Stimulated activated CD8-positive, alpha-beta memory T cell treated with anti-CD3 and anti-CD28 coated beads, Interleukin-4, amount 100 ng/mL, for 4 hours (primary cell): Measurements from ENCODE around the gene TMEM178B.
"Not testable (repeated sequence)": the region's sequence is repeated elsewhere in the genome, so short reads cannot be mapped to it uniquely, and the experiment has no call there.

Source experiments
- DNase-seq, 2 donors: peaks; one replicate each; pipeline ENCODE4 v3.0.0-alpha.2; 2020; ENCODE audit warnings: low read depth in 2 of 2, low spot score in 1 of 2

TMEM178B gene

GRCh38 chr7:141302617-141303016 lies 228.8 kb downstream of the TMEM178B start:
- no peak for DNase-seq

GRCh38 chr7:141304291-141304690 lies 230.4 kb downstream of the TMEM178B start:
- no peak for DNase-seq

GRCh38 chr7:141306081-141306480 lies 232.2 kb downstream of the TMEM178B start:
- DNase-seq: no peak

GRCh38 chr7:141312395-141312794 lies 238.5 kb downstream of the TMEM178B start:
- DNase-seq: no peak

GRCh38 chr7:141312828-141313521 lies 239.1 kb downstream of the TMEM178B start:
- DNase-seq: no peak

- DNase-seq: no peak
These were observed 240.0 kb downstream of the TMEM178B start for GRCh38 chr7:141313896-141314295.

GRCh38 chr7:141317033-141317585 lies 243.2 kb downstream of the TMEM178B start:
- DNase-seq: no peak

GRCh38 chr7:141320287-141320686 lies 246.4 kb downstream of the TMEM178B start:
- no peak for DNase-seq

GRCh38 chr7:141322383-141322782 lies 248.5 kb downstream of the TMEM178B start:
- no peak for DNase-seq

- DNase-seq: no peak
These were observed 250.0 kb downstream of the TMEM178B start for GRCh38 chr7:141323826-141324225.

GRCh38 chr7:141324870-141325269 lies 251.0 kb downstream of the TMEM178B start:
- DNase-seq: no peak

- DNase-seq: no peak
These were observed 251.4 kb downstream of the TMEM178B start for GRCh38 chr7:141325275-141325674.

- no peak for DNase-seq
These were observed 254.4 kb downstream of the TMEM178B start for GRCh38 chr7:141328290-141328689.

GRCh38 chr7:141330285-141330684 lies 256.4 kb downstream of the TMEM178B start:
- DNase-seq: not testable (repeated sequence)

- no peak for DNase-seq
These were observed 259.6 kb downstream of the TMEM178B start for GRCh38 chr7:141333459-141333858.

- DNase-seq: no peak
These were observed 261.3 kb downstream of the TMEM178B start for GRCh38 chr7:141335164-141335563.

- no peak for DNase-seq
These were observed 265.7 kb downstream of the TMEM178B start for GRCh38 chr7:141339603-141340002.

GRCh38 chr7:141340991-141341390 lies 267.1 kb downstream of the TMEM178B start:
- DNase-seq: no peak

- DNase-seq: no peak
These were observed 269.0 kb downstream of the TMEM178B start for GRCh38 chr7:141342621-141343408.

GRCh38 chr7:141344153-141344935 lies 270.5 kb downstream of the TMEM178B start:
- no peak for DNase-seq

- DNase-seq: no peak
These were observed 274.9 kb downstream of the TMEM178B start for GRCh38 chr7:141348728-141349127.
